ENCODE data around the gene STPG3. TPM values are rescaled to one million over a fixed set of nuclear protein-coding genes. Genes with fewer than 3 reads are reported as not detected.
A peak's percentile ranks its signal among the peaks of the same experiment; 100 is the strongest.

The STPG3 gene
- total RNA-seq, 2 experiments from 2014 or later = not detected

GRCh38 chr9:137273095-137273490 lies 22.0 kb downstream of the STPG3 start:
- ChIA-PET CTCF (no interaction called here), POLR2A (interaction anchor here (1.1 kb wide), 1 partner anchor 33 kb away, joined by 4 read pairs; no protein-coding TSS in a partner anchor)
- Mint-ChIP-seq H3K36me3 (ENCODE audit: low read depth) (peaks cover 35% of the 10 kb centered on the region), H3K9me3 (ENCODE audit: insufficient read depth) (no peaks in the 10 kb centered on the region), H3K4me1 (ENCODE audit: low read depth) (peaks cover 34% of the 10 kb centered on the region), H3K4me3 (no peak overlapping the region), H3K27ac (no peak overlapping the region), H3K27me3 (ENCODE audit: low read depth) (no peaks in the 10 kb centered on the region)
- DNase-seq = no peak
- no peak for ATAC-seq

GRCh38 chr9:137273611-137274320 lies 22.7 kb downstream of the STPG3 start:
- CTCF ChIA-PET = interaction anchor here (1.1 kb wide), 1 partner anchor 13 kb away, joined by 4 read pairs; no protein-coding TSS in a partner anchor
- POLR2A ChIA-PET = no interaction called here
- no peaks in the 10 kb centered on the region for H3K27me3 Mint-ChIP-seq (ENCODE audit: low read depth)
- no peak overlapping the region for H3K4me3 Mint-ChIP-seq
- ATAC-seq = no peak
- H3K9me3 Mint-ChIP-seq (ENCODE audit: insufficient read depth) = no peaks in the 10 kb centered on the region
- H3K4me1 Mint-ChIP-seq (ENCODE audit: low read depth) = peaks cover 34% of the 10 kb centered on the region
- H3K36me3 Mint-ChIP-seq (ENCODE audit: low read depth) = peaks cover 31% of the 10 kb centered on the region
- no peak for DNase-seq
- H3K27ac Mint-ChIP-seq = no peak overlapping the region

GRCh38 chr9:137275203-137275587 lies 24.1 kb downstream of the STPG3 start:
- H3K27me3 Mint-ChIP-seq (ENCODE audit: low read depth) = no peaks in the 10 kb centered on the region
- peak overlapping the region; percentile 50 for H3K27ac Mint-ChIP-seq
- DNase-seq = no peak
- no peaks in the 10 kb centered on the region for H3K9me3 Mint-ChIP-seq (ENCODE audit: insufficient read depth)
- ATAC-seq = no peak
- peaks cover 30% of the 10 kb centered on the region for H3K4me1 Mint-ChIP-seq (ENCODE audit: low read depth)
- POLR2A ChIA-PET = no interaction called here
- peaks cover 19% of the 10 kb centered on the region for H3K36me3 Mint-ChIP-seq (ENCODE audit: low read depth)
- H3K4me3 Mint-ChIP-seq = no peak overlapping the region
- CTCF ChIA-PET = interaction anchor here (1.1 kb wide), 1 partner anchor 11 kb away, joined by 4 read pairs; no protein-coding TSS in a partner anchor

- Mint-ChIP-seq H3K4me1 (ENCODE audit: low read depth) (peaks cover 30% of the 10 kb centered on the region), H3K9me3 (ENCODE audit: insufficient read depth) (no peaks in the 10 kb centered on the region), H3K36me3 (ENCODE audit: low read depth) (peaks cover 19% of the 10 kb centered on the region), H3K4me3 (no peak overlapping the region), H3K27ac (peak overlapping the region; percentile 50), H3K27me3 (ENCODE audit: low read depth) (no peaks in the 10 kb centered on the region)
- ATAC-seq = no peak
- ChIA-PET CTCF (interaction anchor here (1.1 kb wide), 1 partner anchor 11 kb away, joined by 4 read pairs; no protein-coding TSS in a partner anchor), POLR2A (no interaction called here)
- DNase-seq = no peak
Measured at GRCh38 chr9:137275588-137276472, 24.7 kb downstream of the STPG3 start.

GRCh38 chr9:137276473-137277328 lies 25.6 kb downstream of the STPG3 start:
- peak overlapping the region; percentile 48 for H3K4me3 Mint-ChIP-seq
- peaks cover 11% of the 10 kb centered on the region for H3K36me3 Mint-ChIP-seq (ENCODE audit: low read depth)
- ATAC-seq (no peak), DNase-seq (no peak)
- peaks cover 21% of the 10 kb centered on the region for H3K4me1 Mint-ChIP-seq (ENCODE audit: low read depth)
- POLR2A ChIA-PET = interaction anchor here (0.9 to 1.6 kb wide), 2 partner anchors 20 to 36 kb away, joined by 3 to 8 read pairs; partner anchors contain the start of gene TUBB4B
- CTCF ChIA-PET = interaction anchor here (1.0 to 1.6 kb wide), 4 partner anchors 10 to 54 kb away, joined by 3 to 6 read pairs (median 4); partner anchors contain the start of gene TUBB4B
- H3K9me3 Mint-ChIP-seq (ENCODE audit: insufficient read depth) = no peaks in the 10 kb centered on the region
- H3K27me3 Mint-ChIP-seq (ENCODE audit: low read depth) = no peaks in the 10 kb centered on the region
- peak overlapping the region; percentile 72 for H3K27ac Mint-ChIP-seq

- ATAC-seq (peak; percentile 72), DNase-seq (peak; percentile 69)
- H3K27ac Mint-ChIP-seq = peak within 1 kb of the TSS; percentile 74
- H3K36me3 Mint-ChIP-seq (ENCODE audit: low read depth) = peaks cover 11% of the 10 kb centered on the region
- H3K27me3 Mint-ChIP-seq (ENCODE audit: low read depth) = no peaks in the 10 kb centered on the region
- ChIA-PET POLR2A (interaction anchor here (0.9 to 1.6 kb wide), 2 partner anchors 21 to 37 kb away, joined by 3 to 8 read pairs; partner anchors contain the start of gene TUBB4B), CTCF (interaction anchor here (1.0 to 1.6 kb wide), 4 partner anchors 9 to 55 kb away, joined by 3 to 6 read pairs (median 4); partner anchors contain the start of gene TUBB4B)
- no peaks in the 10 kb centered on the region for H3K9me3 Mint-ChIP-seq (ENCODE audit: insufficient read depth)
- peaks cover 21% of the 10 kb centered on the region for H3K4me1 Mint-ChIP-seq (ENCODE audit: low read depth)
- H3K4me3 Mint-ChIP-seq = peak within 1 kb of the TSS; percentile 77
Measured at GRCh38 chr9:137277329-137278041, 26.4 kb downstream of the STPG3 start, which contains the start of gene TOR4A. TSS of gene TOR4A (plus strand) at chr9:137277726. CDS start at chr9:137278690, 964 bp downstream.

- ChIA-PET POLR2A (interaction anchor here (1.6 kb wide), 1 partner anchor 38 kb away, joined by 8 read pairs; the partner anchor contains the start of gene TUBB4B), CTCF (interaction anchor here (1.0 to 1.6 kb wide), 3 partner anchors 17 to 55 kb away, joined by 3 to 6 read pairs (median 3); partner anchors contain the start of gene TUBB4B)
- Mint-ChIP-seq H3K27ac (peak overlapping the region; percentile 74), H3K27me3 (ENCODE audit: low read depth) (no peaks in the 10 kb centered on the region), H3K4me1 (ENCODE audit: low read depth) (peaks cover 26% of the 10 kb centered on the region), H3K4me3 (peak overlapping the region; percentile 77), H3K9me3 (ENCODE audit: insufficient read depth) (no peaks in the 10 kb centered on the region), H3K36me3 (ENCODE audit: low read depth) (peaks cover 11% of the 10 kb centered on the region)
- no peak for DNase-seq
- no peak for ATAC-seq
Measured at GRCh38 chr9:137278061-137278701, 27.1 kb downstream of the STPG3 start.

- Mint-ChIP-seq H3K27me3 (ENCODE audit: low read depth) (peaks cover 3% of the 10 kb centered on the region), H3K4me1 (ENCODE audit: low read depth) (peaks cover 26% of the 10 kb centered on the region), H3K4me3 (no peak overlapping the region), H3K9me3 (ENCODE audit: insufficient read depth) (no peaks in the 10 kb centered on the region), H3K36me3 (ENCODE audit: low read depth) (peaks cover 7% of the 10 kb centered on the region), H3K27ac (no peak overlapping the region)
- ATAC-seq = no peak
- ChIA-PET POLR2A (no interaction called here), CTCF (interaction anchor here (1.3 kb wide), 1 partner anchor 23 kb away, joined by 4 read pairs; the partner anchor contains the start of gene NRARP)
- no peak for DNase-seq
Measured at GRCh38 chr9:137278721-137279711, 27.9 kb downstream of the STPG3 start.

GRCh38 chr9:137279741-137280473 lies 28.8 kb downstream of the STPG3 start:
- ChIA-PET CTCF (interaction anchor here (1.3 kb wide), 1 partner anchor 22 kb away, joined by 4 read pairs; the partner anchor contains the start of gene NRARP), POLR2A (interaction anchor here (0.6 kb wide), 1 partner anchor 24 kb away, joined by 3 read pairs; no protein-coding TSS in a partner anchor)
- DNase-seq = no peak
- H3K27me3 Mint-ChIP-seq (ENCODE audit: low read depth) = peaks cover 3% of the 10 kb centered on the region
- peaks cover 2% of the 10 kb centered on the region for H3K36me3 Mint-ChIP-seq (ENCODE audit: low read depth)
- peaks cover 26% of the 10 kb centered on the region for H3K4me1 Mint-ChIP-seq (ENCODE audit: low read depth)
- H3K9me3 Mint-ChIP-seq (ENCODE audit: insufficient read depth) = no peaks in the 10 kb centered on the region
- no peak for ATAC-seq
- no peak overlapping the region for H3K27ac Mint-ChIP-seq
- H3K4me3 Mint-ChIP-seq = no peak overlapping the region
